Activated naive CD8-positive, alpha-beta T cell (primary cell): ENCODE results near the gene OR10AD1.
"Not testable (repeated sequence)": the region's sequence is repeated elsewhere in the genome, so short reads cannot be mapped to it uniquely, and the experiment has no call there.

Source experiments
- H3K27ac Mint-ChIP-seq: one replicate; pipeline ENCODE4 v1.8.0; 2021; ENCODE audit warnings: mixed read lengths
- H3K27me3 Mint-ChIP-seq: one replicate; pipeline ENCODE4 v1.8.0; 2021; ENCODE audit warnings: mixed read lengths
- H3K36me3 Mint-ChIP-seq: one replicate; pipeline ENCODE4 v1.8.0; 2021; ENCODE audit warnings: mixed read lengths
- H3K4me1 Mint-ChIP-seq: one replicate; pipeline ENCODE4 v1.8.0; 2021; ENCODE audit warnings: low read depth, mixed read lengths
- H3K4me3 Mint-ChIP-seq: one replicate; pipeline ENCODE4 v1.8.0; 2021; ENCODE audit warnings: mild to moderate bottlenecking, mixed read lengths
- H3K9me3 Mint-ChIP-seq: one replicate; pipeline ENCODE4 v1.8.0; 2021; ENCODE audit warnings: low read depth, mixed read lengths

The OR10AD1 gene

DNA sequence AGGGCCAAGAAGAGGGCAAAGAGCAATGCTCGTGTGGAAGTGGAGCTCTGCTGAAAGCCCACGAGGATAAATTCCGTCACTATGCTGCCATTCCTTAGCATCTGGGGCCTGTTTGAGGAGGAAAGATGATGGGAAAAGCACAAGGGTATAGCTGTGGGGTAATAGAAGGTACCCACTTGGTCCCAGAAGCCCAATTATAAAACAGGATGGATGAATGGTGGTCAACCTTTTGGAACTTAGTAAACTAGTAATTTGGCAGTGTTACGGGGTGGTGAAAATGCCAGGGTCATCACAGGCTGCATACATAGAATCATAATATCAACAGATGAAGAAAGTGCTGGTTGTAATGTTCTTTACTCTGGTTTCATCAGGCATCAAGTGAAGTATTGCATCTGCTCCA lies at the start of gene OR10AD1:
TSS of gene OR10AD1 (minus strand) at position 101 of the 400 bp plus-strand sequence. CDS start at position 101, 0 bp downstream.
- peaks cover 29% of the 10 kb centered on the region for H3K9me3 Mint-ChIP-seq
- peaks cover 35% of the 10 kb centered on the region for H3K4me1 Mint-ChIP-seq
- H3K27me3 Mint-ChIP-seq = no peaks in the 10 kb centered on the region
- H3K27ac Mint-ChIP-seq = no peak within 1 kb of the TSS
- H3K36me3 Mint-ChIP-seq = peaks cover 45% of the 10 kb centered on the region
- no peak within 1 kb of the TSS for H3K4me3 Mint-ChIP-seq

GRCh38 chr12:48247181-48247966 lies 44.3 kb upstream of the OR10AD1 start:
- no peak overlapping the region for H3K27ac Mint-ChIP-seq
- H3K4me3 Mint-ChIP-seq = no peak overlapping the region
- H3K36me3 Mint-ChIP-seq = peaks cover 5% of the 10 kb centered on the region
- H3K9me3 Mint-ChIP-seq = peaks cover 2% of the 10 kb centered on the region
- H3K27me3 Mint-ChIP-seq = peaks cover 10% of the 10 kb centered on the region
- H3K4me1 Mint-ChIP-seq = no peaks in the 10 kb centered on the region

DNA sequence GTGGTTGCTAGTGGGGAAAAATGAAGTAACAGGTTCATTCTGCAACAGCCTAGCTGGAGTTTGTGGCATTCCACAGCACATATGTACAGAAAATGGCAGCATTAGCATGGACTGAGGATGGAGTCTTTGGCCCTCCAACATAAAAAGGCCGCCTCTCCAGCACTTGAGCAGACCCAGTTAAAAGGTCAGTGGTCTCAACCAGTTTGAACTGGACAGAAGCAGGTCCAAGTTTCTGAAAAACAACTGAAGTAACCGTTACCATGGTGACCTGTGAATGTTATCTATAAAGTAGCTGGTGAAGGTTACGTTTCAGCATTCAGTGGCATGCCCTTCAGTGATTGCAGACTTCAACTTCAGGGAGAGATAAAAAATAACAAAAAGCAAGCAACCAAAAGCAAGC lies 34.1 kb upstream of the OR10AD1 start:
- Mint-ChIP-seq H3K9me3 (peaks cover 15% of the 10 kb centered on the region), H3K4me1 (no peaks in the 10 kb centered on the region), H3K27ac (no peak overlapping the region), H3K27me3 (peaks cover 4% of the 10 kb centered on the region), H3K36me3 (peaks cover 11% of the 10 kb centered on the region), H3K4me3 (no peak overlapping the region)

DNA sequence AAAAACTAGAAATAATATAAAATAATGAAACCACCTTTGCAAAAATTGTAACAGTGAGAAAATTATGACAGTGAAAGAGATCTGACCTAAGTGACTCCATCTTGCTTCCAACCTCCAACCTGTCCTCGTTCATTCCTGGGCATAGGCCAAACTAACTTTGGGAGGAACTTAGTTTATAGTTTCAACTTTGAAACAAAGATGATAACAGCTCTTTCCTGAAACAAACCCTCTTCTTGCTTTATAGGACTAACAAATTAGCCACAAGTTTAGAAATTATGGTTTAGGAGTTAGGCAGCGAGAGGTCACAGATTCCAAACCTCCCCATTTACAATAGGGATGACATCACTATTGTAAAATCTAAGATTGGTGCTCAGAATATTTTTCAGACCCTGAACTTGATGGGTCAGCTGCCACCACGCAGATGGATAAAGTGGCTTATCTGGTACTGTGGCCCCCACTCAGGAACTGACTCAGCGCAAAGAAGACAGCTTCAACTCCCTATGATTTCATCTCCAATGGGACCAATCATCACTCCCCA lies 32.8 kb upstream of the OR10AD1 start:
- Mint-ChIP-seq H3K27ac (no peak overlapping the region), H3K27me3 (no peaks in the 10 kb centered on the region), H3K9me3 (peaks cover 7% of the 10 kb centered on the region), H3K4me1 (no peaks in the 10 kb centered on the region), H3K36me3 (peaks cover 8% of the 10 kb centered on the region), H3K4me3 (no peak overlapping the region)

GRCh38 chr12:48231169-48231958 lies 28.3 kb upstream of the OR10AD1 start:
- H3K4me3 Mint-ChIP-seq, H3K4me1 Mint-ChIP-seq, H3K27me3 Mint-ChIP-seq, H3K27ac Mint-ChIP-seq, H3K9me3 Mint-ChIP-seq: not testable (repeated sequence)
- H3K36me3 Mint-ChIP-seq = peaks cover 13% of the 10 kb centered on the region

DNA sequence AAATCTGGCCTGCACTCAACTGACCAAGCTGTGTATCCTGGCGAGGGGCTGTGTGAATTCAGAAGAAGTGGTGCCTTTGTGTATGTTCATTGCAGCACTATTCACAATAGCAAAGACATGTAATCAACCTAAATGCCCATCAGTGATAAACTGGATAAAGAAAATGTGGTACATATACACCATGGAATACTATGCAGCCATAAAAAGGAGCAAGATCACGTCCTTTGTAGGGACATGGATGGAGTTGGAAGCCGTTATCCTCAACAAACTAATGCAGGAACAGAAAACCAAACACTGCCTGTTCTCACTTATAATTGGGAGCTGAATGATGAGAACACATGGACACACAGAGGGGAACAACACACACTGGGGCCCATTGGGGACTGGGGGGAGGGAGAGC lies 21.4 kb upstream of the OR10AD1 start:
- peaks cover 10% of the 10 kb centered on the region for H3K27me3 Mint-ChIP-seq
- H3K4me3 Mint-ChIP-seq, H3K27ac Mint-ChIP-seq, H3K36me3 Mint-ChIP-seq, H3K4me1 Mint-ChIP-seq, H3K9me3 Mint-ChIP-seq: not testable (repeated sequence)

DNA sequence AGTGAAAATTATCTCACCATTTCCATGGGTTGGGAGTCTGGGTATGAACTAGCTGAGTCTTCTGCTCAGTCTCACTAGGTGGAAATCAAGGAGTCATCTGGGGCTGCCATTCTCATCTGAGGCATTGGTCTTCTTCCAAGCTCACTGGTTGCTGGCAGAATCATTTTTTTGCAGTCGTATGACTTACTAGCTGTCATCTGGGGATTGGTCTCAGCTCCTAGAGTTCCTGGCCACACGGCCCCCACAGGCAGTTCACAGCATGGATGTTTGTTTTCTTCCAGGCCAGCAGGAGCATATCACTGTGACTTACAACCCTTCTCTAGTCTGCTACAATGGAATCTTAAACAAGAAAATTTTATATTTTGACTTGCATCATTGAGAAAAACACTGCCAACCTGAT lies 18.6 kb upstream of the OR10AD1 start:
- Mint-ChIP-seq H3K9me3 (no peaks in the 10 kb centered on the region), H3K27me3 (peaks cover 8% of the 10 kb centered on the region), H3K36me3 (peaks cover 3% of the 10 kb centered on the region), H3K4me1 (peaks cover 3% of the 10 kb centered on the region), H3K27ac (no peak overlapping the region), H3K4me3 (no peak overlapping the region)

GRCh38 chr12:48220701-48221100 lies 17.6 kb upstream of the OR10AD1 start:
- Mint-ChIP-seq H3K4me1 (peaks cover 3% of the 10 kb centered on the region), H3K36me3 (peaks cover 3% of the 10 kb centered on the region), H3K27ac (no peak overlapping the region), H3K9me3 (no peaks in the 10 kb centered on the region), H3K27me3 (peaks cover 8% of the 10 kb centered on the region), H3K4me3 (no peak overlapping the region)

GRCh38 chr12:48219631-48220030 lies 16.5 kb upstream of the OR10AD1 start:
- H3K4me1 Mint-ChIP-seq = peaks cover 3% of the 10 kb centered on the region
- H3K27ac Mint-ChIP-seq = no peak overlapping the region
- no peaks in the 10 kb centered on the region for H3K9me3 Mint-ChIP-seq
- no peak overlapping the region for H3K4me3 Mint-ChIP-seq
- H3K36me3 Mint-ChIP-seq = peaks cover 3% of the 10 kb centered on the region
- H3K27me3 Mint-ChIP-seq = peaks cover 7% of the 10 kb centered on the region

DNA sequence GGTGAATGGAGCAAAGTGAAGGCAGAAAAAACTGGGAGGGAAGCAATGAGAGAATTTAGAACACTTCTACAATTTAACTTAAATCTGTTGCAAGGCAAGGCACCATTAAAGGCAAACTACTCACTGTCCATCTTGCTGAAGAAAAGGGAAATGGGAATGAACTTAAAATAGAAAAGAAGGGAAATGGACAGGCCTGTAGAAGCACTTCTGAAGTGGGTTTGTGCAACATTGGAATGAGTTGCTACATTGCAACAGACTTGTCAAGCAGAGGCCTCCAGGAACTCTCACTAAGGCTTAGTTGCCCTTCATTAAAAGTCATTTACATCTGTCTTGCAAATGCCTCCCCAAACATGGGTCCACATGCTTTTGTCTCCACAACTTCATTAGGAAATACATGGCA lies 13.7 kb upstream of the OR10AD1 start:
- peaks cover 9% of the 10 kb centered on the region for H3K4me1 Mint-ChIP-seq
- no peaks in the 10 kb centered on the region for H3K36me3 Mint-ChIP-seq
- H3K27me3 Mint-ChIP-seq = peaks cover 7% of the 10 kb centered on the region
- no peaks in the 10 kb centered on the region for H3K9me3 Mint-ChIP-seq
- H3K27ac Mint-ChIP-seq = no peak overlapping the region
- no peak overlapping the region for H3K4me3 Mint-ChIP-seq

DNA sequence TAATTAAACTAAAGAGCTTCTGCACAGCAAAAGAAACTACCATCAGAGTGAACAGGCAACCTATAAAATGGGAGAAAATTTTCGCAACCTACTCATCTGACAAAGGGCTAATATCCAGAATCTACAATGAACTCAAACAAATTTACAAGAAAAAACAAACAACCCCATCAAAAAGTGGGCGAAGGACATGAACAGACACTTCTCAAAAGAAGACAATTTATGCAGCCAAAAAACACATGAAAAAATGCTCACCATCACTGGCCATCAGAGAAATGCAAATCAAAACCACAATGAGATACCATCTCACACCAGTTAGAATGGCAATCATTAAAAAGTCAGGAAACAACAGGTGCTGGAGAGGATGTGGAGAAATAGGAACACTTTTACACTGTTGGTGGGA lies 6.4 kb upstream of the OR10AD1 start:
- H3K36me3 Mint-ChIP-seq = peaks cover 18% of the 10 kb centered on the region
- H3K4me3 Mint-ChIP-seq, H3K9me3 Mint-ChIP-seq, H3K27ac Mint-ChIP-seq, H3K27me3 Mint-ChIP-seq, H3K4me1 Mint-ChIP-seq: not testable (repeated sequence)

- H3K36me3 Mint-ChIP-seq = peaks cover 44% of the 10 kb centered on the region
- H3K4me3 Mint-ChIP-seq = no peak overlapping the region
- no peak overlapping the region for H3K27ac Mint-ChIP-seq
- H3K9me3 Mint-ChIP-seq = peaks cover 29% of the 10 kb centered on the region
- peaks cover 35% of the 10 kb centered on the region for H3K4me1 Mint-ChIP-seq
- H3K27me3 Mint-ChIP-seq = no peaks in the 10 kb centered on the region
These were observed 326 bp downstream of the OR10AD1 start for GRCh38 chr12:48202766-48203165.

- H3K36me3 Mint-ChIP-seq = peaks cover 38% of the 10 kb centered on the region
- H3K27me3 Mint-ChIP-seq = no peaks in the 10 kb centered on the region
- H3K4me3 Mint-ChIP-seq = no peak overlapping the region
- H3K27ac Mint-ChIP-seq = no peak overlapping the region
- peaks cover 29% of the 10 kb centered on the region for H3K9me3 Mint-ChIP-seq
- H3K4me1 Mint-ChIP-seq = peaks cover 43% of the 10 kb centered on the region
These were observed 1.6 kb downstream of the OR10AD1 start for GRCh38 chr12:48201516-48201915.

DNA sequence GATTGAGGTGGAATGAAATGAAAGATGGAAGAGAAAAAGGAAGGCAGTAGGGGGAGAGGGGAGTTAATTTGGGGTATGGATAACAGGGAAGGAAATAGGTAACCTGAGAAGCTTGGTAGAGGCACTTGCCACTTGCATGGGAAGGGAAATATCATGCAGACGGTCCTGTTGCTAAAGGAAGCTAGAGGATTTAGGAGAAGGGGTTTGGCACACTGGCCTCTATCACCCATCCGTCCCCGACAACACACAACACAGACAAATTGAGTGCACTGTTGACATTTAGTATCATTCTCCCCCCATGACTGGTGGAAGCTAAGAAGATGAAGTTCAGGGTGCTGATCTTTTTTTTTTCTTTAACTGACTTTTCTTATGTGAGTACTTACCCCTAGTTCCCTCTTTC lies 2.0 kb downstream of the OR10AD1 start:
- peaks cover 35% of the 10 kb centered on the region for H3K36me3 Mint-ChIP-seq
- H3K27ac Mint-ChIP-seq = peak overlapping the region; percentile 99
- peaks cover 29% of the 10 kb centered on the region for H3K9me3 Mint-ChIP-seq
- peaks cover 44% of the 10 kb centered on the region for H3K4me1 Mint-ChIP-seq
- peak overlapping the region; percentile 93 for H3K4me3 Mint-ChIP-seq
- no peaks in the 10 kb centered on the region for H3K27me3 Mint-ChIP-seq

DNA sequence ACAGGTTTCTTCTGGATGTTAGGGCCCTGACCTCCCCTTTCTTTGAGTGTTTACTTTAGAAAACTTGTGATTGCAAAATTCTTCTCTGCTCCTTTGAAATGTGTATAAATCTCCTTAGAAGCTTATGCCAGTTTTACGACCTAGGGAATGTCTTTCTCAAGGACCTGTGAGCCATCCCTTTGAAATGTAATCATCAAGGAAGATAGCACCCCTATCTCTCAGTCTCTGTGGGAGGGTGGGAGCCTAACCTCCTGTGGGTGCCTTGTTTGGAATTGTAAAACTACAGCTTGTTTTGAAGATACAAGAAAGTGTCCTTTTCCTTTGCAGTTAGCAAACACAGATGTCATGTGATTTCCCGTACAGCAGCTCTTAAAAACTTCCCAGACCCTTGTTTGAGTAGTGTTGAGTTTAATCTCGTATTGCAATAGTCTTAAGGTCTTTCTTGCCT lies 3.3 kb downstream of the OR10AD1 start:
- Mint-ChIP-seq H3K9me3 (peaks cover 29% of the 10 kb centered on the region), H3K36me3 (peaks cover 35% of the 10 kb centered on the region), H3K4me1 (peaks cover 44% of the 10 kb centered on the region), H3K27me3 (no peaks in the 10 kb centered on the region), H3K4me3 (peak overlapping the region; percentile 93), H3K27ac (peak overlapping the region; percentile 99)
